Fibroblast of peridontal ligament (primary cell): Measurements from ENCODE around the gene KIFC3.
A peak's percentile ranks its signal among the peaks of the same experiment; 100 is the strongest.
"Not testable (repeated sequence)": the region's sequence is repeated elsewhere in the genome, so short reads cannot be mapped to it uniquely, and the experiment has no call there.

ENCODE experiments used
- DNase-seq: peaks from one replicate; pipeline ENCODE4 v3.0.0-alpha.2; 2010; ENCODE audit errors: extremely low read depth

KIFC3 gene

GRCh38 chr16:57786632-57787518, 15.4 kb downstream of the KIFC3 start:
- no peak for DNase-seq

GRCh38 chr16:57785924-57786323, 16.4 kb downstream of the KIFC3 start:
- no peak for DNase-seq

GRCh38 chr16:57785385-57785784, 16.9 kb downstream of the KIFC3 start:
- DNase-seq: no peak

GRCh38 chr16:57784334-57784733, 18.0 kb downstream of the KIFC3 start:
- DNase-seq: no peak

GRCh38 chr16:57783883-57784282, 18.4 kb downstream of the KIFC3 start:
- DNase-seq: no peak

GRCh38 chr16:57783116-57783515, 19.2 kb downstream of the KIFC3 start:
- DNase-seq: no peak

- DNase-seq: not testable (repeated sequence)
Observed at GRCh38 chr16:57782607-57783055, 19.7 kb downstream of the KIFC3 start.

GRCh38 chr16:57781741-57782606, 20.3 kb downstream of the KIFC3 start:
- peak; percentile 47 for DNase-seq

- no peak for DNase-seq
Observed at GRCh38 chr16:57781349-57781740, 20.9 kb downstream of the KIFC3 start.

GRCh38 chr16:57779836-57780235, 22.5 kb downstream of the KIFC3 start:
- not testable (repeated sequence) for DNase-seq

- no peak for DNase-seq
Observed at GRCh38 chr16:57778658-57779057, 23.6 kb downstream of the KIFC3 start.

- DNase-seq: no peak
Observed at GRCh38 chr16:57775661-57776469, 26.4 kb downstream of the KIFC3 start.

- no peak for DNase-seq
Observed at GRCh38 chr16:57774705-57775285, 27.5 kb downstream of the KIFC3 start.

GRCh38 chr16:57773655-57774295, 28.5 kb downstream of the KIFC3 start:
- no peak for DNase-seq

GRCh38 chr16:57773019-57773418, 29.3 kb downstream of the KIFC3 start:
- no peak for DNase-seq

GRCh38 chr16:57771141-57771785, 31.0 kb downstream of the KIFC3 start:
- DNase-seq: no peak

- DNase-seq: no peak
Observed at GRCh38 chr16:57770361-57770760, 31.9 kb downstream of the KIFC3 start.

GRCh38 chr16:57769541-57770145, 32.6 kb downstream of the KIFC3 start:
- DNase-seq: no peak

- DNase-seq: no peak
Observed at GRCh38 chr16:57766714-57767348, 35.5 kb downstream of the KIFC3 start.
